Effector memory CD4-positive, alpha-beta T cell (primary cell): Measurements from ENCODE around the gene DKKL1.

ENCODE experiments used
- DNase-seq, 3 donors: peaks; one replicate each; pipeline ENCODE4 v3.0.0-alpha.2; 2020
- H3K27ac ChIP-seq: 2 replicates; pipeline ENCODE4 v1.7.0; 2013; ENCODE audit warnings: mild to moderate bottlenecking, low read length, moderate library complexity; ENCODE audit not compliant: insufficient read depth, poor library complexity, severe bottlenecking
- H3K27me3 ChIP-seq: replicated peaks from 2 replicates; pipeline ENCODE4 v1.7.0; 2013; ENCODE audit warnings: mild to moderate bottlenecking, low read length; ENCODE audit not compliant: insufficient read depth, control insufficient read depth, poor library complexity, severe bottlenecking
- H3K36me3 ChIP-seq: 2 replicates; pipeline ENCODE4 v1.7.0; 2013; ENCODE audit warnings: mild to moderate bottlenecking, low read length, moderate library complexity; ENCODE audit not compliant: control insufficient read depth, insufficient read depth
- H3K4me1 ChIP-seq: 2 replicates; pipeline ENCODE4 v1.7.0; 2013; ENCODE audit warnings: low read length, mild to moderate bottlenecking; ENCODE audit not compliant: control insufficient read depth, insufficient read depth, poor library complexity, severe bottlenecking
- H3K4me3 ChIP-seq: 2 replicates; pipeline ENCODE4 v1.7.0; 2013; ENCODE audit warnings: low read length, low read depth, mild to moderate bottlenecking; ENCODE audit not compliant: insufficient read depth, poor library complexity, severe bottlenecking
- H3K9me3 ChIP-seq: 2 replicates; pipeline ENCODE4 v1.7.0; 2013; ENCODE audit warnings: mild to moderate bottlenecking, low read length, moderate library complexity; ENCODE audit not compliant: control insufficient read depth

DKKL1 gene

DNA sequence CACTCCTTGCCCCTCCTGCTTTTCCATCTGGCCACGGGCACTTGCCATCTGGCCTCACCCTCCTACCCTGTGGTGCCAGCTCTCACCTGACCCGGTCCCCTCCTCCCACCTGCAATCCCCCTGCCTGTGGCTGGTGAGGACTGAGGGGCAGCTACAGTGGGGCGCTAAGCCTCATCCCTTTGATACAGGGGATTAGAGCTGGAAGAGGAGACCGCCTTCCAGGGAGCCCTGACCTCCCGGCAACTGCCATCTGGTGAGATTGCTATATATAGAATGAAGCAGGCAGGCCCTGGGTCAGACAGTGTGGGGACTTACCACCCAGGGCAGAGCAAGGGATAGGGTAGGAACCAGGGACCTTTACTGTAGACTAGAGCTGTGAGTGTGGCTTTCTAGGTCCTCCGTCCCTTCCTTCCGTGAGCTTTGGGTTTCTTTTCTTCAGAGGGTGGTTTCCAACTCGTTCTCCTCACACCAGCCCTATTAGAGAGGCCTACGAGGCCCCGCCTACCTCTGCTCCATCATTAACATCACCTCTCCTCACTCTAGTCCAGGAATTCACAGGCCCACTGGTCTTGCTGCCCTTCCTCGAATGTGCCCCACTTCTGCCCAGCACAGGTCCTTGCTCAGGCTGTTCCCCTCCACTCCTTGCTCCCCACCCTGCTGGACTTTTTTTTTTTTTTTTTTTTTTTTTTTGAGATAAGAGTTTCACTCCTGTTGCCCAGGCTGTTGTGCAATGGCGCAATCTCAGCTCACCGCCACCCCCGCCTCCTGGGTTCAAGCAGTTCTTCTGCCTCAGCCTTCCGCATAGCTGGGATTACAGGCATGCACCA is 32.1 kb downstream of the DKKL1 start:
- Histone ChIP-seq H3K36me3 (no peaks in the 10 kb centered on the region), H3K9me3 (no peaks in the 10 kb centered on the region), H3K4me1 (peaks cover 16% of the 10 kb centered on the region), H3K27ac (no peak overlapping the region), H3K27me3 (no peaks in the 10 kb centered on the region), H3K4me3 (no peak overlapping the region)
- DNase-seq = no peak

DNA sequence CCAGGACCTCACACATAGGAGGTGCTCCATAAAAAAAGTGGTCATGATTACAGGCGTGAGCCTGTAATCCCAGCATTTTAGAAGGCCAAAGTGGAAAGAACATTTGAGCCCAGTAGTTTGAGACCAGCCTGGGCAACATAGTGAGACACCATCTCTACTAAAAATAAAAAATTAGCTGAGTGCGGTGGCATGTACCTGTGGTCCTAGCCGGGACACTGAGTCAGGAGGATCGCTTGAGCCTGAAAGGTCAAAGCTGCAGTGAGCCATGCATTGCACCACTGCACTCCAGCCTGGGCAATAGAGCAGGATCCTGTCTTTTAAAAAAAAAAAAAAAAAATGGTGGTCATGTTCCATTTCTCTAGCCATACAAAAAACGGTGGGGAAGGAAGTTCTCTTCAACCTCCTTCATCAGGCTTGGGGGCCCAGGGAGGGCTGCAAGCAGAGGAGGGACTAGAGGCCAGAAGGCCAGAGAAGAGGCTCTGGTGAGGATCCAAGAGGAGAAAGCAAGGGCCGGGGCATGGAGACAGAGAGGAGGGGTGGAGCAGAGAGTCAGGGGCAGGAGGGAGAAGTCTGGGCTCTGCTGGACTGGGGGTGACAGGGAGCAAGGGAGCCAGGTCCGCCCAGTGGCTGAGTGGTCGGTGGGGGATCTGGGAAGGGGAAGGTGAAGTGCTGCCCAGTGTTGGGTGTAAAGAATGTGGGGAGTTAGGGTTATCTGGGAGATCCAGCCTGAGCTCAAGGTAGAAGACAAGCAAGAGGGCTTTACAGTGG is 33.2 kb downstream of the DKKL1 start:
- H3K4me1 ChIP-seq = peaks cover 11% of the 10 kb centered on the region
- no peak overlapping the region for H3K27ac ChIP-seq
- H3K27me3 ChIP-seq = no peaks in the 10 kb centered on the region
- H3K9me3 ChIP-seq = no peaks in the 10 kb centered on the region
- no peak overlapping the region for H3K4me3 ChIP-seq
- no peak for DNase-seq
- no peaks in the 10 kb centered on the region for H3K36me3 ChIP-seq

DNA sequence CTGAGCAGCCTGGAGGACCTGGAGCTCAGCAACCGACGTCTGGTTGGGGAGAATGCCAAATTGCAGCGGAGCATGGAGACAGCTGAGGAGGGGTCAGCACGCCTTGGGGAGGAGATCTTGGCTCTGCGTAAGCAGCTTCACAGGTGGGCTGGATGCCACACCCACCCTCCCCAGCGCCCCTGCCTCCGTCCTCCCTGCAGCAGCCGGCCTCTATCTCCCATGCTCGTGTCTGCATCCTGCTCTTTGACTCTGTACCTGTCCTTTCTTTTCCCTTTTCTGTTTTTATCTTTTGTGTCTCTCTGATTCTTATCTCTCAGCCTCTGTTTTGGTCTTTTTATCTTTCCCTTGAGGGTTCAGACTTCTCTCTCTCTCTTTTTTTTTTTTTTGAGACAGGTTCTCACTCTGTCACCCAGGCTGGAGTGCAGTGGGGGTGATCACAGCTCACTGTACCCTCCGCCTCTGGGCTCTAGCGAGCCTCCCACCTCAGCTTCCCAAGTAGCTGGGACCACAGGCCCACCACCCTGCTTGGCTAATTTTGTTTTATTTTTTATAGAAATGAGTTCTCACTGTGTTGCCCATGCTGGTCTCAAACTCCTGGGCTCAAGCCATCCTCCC is 34.4 kb downstream of the DKKL1 start:
- H3K27ac ChIP-seq = no peak overlapping the region
- H3K27me3 ChIP-seq = no peaks in the 10 kb centered on the region
- no peak overlapping the region for H3K4me3 ChIP-seq
- no peaks in the 10 kb centered on the region for H3K36me3 ChIP-seq
- H3K4me1 ChIP-seq = peaks cover 9% of the 10 kb centered on the region
- H3K9me3 ChIP-seq = no peaks in the 10 kb centered on the region
- DNase-seq = no peak

DNA sequence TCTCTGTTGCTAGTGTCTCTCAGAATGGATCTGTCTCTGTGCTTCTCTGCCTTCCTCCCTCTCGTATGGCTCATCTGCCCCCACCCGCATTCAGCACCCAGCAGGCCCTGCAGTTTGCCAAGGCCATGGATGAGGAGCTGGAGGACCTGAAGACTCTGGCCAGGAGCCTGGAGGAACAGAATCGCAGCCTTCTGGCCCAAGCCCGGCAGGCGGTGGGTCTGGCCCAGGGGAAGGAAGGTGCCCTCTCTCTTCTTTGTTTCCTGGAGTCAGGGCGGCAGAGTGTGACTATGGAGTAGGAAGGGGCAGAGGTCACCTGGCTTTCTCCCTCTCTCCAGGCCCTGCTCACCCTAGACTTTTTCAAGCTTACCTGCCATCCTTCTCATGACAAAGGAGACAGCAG is 35.3 kb downstream of the DKKL1 start:
- Histone ChIP-seq H3K4me3 (no peak overlapping the region), H3K36me3 (no peaks in the 10 kb centered on the region), H3K27me3 (no peaks in the 10 kb centered on the region), H3K4me1 (peaks cover 9% of the 10 kb centered on the region), H3K9me3 (no peaks in the 10 kb centered on the region), H3K27ac (no peak overlapping the region)
- DNase-seq = no peak

DNA sequence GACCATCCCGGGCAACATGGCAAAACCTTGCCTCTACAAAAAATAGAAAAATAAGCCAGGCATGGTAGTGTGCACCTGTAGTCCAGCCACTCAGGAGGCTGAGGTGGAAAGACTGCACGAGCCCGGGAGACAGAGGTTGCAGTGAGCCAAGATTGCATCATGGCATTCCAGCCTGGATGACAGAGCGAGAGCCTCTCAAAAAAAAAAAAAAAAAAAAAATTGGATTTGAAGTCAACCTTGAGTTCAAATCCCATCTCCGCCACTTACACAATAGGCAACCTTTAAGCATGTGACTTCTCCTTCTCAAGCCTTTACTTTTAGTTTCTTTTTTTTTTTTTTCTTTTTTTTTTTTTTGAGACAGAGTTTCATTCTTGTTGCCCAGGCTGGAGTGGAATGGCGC is 36.4 kb downstream of the DKKL1 start:
- H3K27me3 ChIP-seq = no peaks in the 10 kb centered on the region
- DNase-seq = no peak
- no peak overlapping the region for H3K27ac ChIP-seq
- H3K4me3 ChIP-seq = no peak overlapping the region
- peaks cover 9% of the 10 kb centered on the region for H3K4me1 ChIP-seq
- no peaks in the 10 kb centered on the region for H3K9me3 ChIP-seq
- no peaks in the 10 kb centered on the region for H3K36me3 ChIP-seq

GRCh38 chr19:49403404-49404187 is 39.9 kb downstream of the DKKL1 start:
- Histone ChIP-seq H3K9me3 (no peaks in the 10 kb centered on the region), H3K27ac (no peak overlapping the region), H3K4me1 (peaks cover 18% of the 10 kb centered on the region), H3K27me3 (no peaks in the 10 kb centered on the region), H3K36me3 (no peaks in the 10 kb centered on the region), H3K4me3 (no peak overlapping the region)
- DNase-seq = no peak

DNA sequence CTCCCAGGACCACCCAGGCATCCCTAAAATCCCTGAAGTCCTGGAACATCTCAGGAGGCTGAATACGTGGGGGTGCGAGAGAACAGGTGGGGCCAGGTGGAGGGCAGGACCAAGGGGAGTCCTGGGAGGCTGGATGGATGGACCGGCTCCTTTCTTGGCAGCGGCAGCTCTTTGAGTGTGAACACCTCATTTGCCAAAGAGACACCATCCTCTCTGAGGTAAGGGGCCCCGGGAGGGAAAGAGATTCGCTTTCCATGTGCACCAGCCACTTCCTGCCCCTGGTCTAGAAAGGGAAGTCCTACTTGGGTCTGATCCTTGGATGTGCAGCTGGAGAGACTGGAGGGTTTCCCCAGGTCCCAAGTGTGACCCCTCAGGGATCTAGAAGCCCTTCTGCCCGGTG is 43.4 kb downstream of the DKKL1 start:
- Histone ChIP-seq H3K9me3 (no peaks in the 10 kb centered on the region), H3K27ac (no peak overlapping the region), H3K36me3 (no peaks in the 10 kb centered on the region), H3K27me3 (no peaks in the 10 kb centered on the region), H3K4me3 (no peak overlapping the region), H3K4me1 (peaks cover 45% of the 10 kb centered on the region)
- no peak for DNase-seq

GRCh38 chr19:49407482-49408015 is 43.9 kb downstream of the DKKL1 start:
- no peak for DNase-seq
- Histone ChIP-seq H3K4me1 (peaks cover 48% of the 10 kb centered on the region), H3K36me3 (no peaks in the 10 kb centered on the region), H3K9me3 (no peaks in the 10 kb centered on the region), H3K4me3 (no peak overlapping the region), H3K27ac (no peak overlapping the region), H3K27me3 (no peaks in the 10 kb centered on the region)

GRCh38 chr19:49408816-49409440 is 45.3 kb downstream of the DKKL1 start:
- no peak for DNase-seq
- peak overlapping the region; percentile 13 for H3K4me3 ChIP-seq
- H3K36me3 ChIP-seq = no peaks in the 10 kb centered on the region
- no peaks in the 10 kb centered on the region for H3K9me3 ChIP-seq
- H3K27me3 ChIP-seq = no peaks in the 10 kb centered on the region
- peak overlapping the region; percentile 57 for H3K27ac ChIP-seq
- H3K4me1 ChIP-seq = peaks cover 48% of the 10 kb centered on the region
